GM21367 (cell line): ENCODE results near the gene S1PR3.

Experiments used
- ATAC-seq: cut with Tn5 transposase; IDR thresholded peaks from one replicate; pipeline ENCODE4 v1.9.1; 2021; ENCODE audit not compliant: unreplicated experiment

The S1PR3 gene

GRCh38 chr9:88990729-88991065 is 571 bp upstream of the S1PR3 start:
- ATAC-seq: no peak

- no peak for ATAC-seq
Measured at GRCh38 chr9:88992556-88992955, 1.3 kb downstream of the S1PR3 start.

DNA sequence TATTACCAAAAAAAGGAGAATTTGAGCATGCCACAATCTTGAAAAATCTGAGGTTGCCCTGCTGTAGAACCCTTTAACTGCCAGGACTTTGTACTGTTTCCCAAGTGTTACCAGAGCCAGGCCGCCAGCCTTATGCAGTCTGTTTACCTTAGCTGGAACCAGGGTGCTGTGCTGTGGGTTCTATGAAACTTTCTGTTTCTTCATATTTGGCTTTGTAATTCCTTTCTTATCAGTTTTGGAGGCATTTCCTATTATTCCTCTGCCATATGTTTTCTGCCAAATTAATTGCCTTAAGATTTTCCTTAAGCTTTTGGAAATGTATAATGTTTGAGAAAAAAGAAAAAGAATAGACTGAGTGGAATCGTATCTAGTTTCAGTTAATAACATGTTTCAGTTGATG is 2.1 kb downstream of the S1PR3 start:
- ATAC-seq: no peak

DNA sequence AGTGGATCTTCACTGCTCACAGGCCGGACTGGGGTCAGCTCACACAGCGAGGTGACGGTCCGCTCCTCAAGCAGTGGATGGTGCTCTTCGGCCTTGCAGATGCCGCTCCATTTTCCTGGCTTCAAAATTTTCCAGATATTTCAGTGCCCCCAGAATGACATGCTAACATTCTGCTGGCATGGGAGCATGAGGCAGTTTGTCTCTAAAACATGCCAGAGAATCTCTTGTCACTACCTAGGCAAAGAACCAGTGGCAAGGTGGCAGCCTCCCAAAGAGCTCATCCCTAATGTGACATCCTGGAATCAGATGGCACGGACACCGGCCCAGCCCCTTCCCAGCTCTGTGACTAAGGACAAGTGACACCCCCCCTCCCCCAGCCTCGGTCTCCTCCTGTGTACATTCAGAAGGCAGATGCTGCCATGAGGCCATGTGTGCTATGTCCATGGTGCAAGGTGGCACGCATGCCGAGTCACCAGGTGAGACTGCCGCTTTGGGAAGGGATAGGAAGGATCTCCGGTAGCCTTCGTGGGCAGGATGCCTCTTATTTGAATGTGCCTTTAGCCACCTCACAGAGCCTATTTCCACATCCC is 2.7 kb downstream of the S1PR3 start:
- ATAC-seq: no peak

DNA sequence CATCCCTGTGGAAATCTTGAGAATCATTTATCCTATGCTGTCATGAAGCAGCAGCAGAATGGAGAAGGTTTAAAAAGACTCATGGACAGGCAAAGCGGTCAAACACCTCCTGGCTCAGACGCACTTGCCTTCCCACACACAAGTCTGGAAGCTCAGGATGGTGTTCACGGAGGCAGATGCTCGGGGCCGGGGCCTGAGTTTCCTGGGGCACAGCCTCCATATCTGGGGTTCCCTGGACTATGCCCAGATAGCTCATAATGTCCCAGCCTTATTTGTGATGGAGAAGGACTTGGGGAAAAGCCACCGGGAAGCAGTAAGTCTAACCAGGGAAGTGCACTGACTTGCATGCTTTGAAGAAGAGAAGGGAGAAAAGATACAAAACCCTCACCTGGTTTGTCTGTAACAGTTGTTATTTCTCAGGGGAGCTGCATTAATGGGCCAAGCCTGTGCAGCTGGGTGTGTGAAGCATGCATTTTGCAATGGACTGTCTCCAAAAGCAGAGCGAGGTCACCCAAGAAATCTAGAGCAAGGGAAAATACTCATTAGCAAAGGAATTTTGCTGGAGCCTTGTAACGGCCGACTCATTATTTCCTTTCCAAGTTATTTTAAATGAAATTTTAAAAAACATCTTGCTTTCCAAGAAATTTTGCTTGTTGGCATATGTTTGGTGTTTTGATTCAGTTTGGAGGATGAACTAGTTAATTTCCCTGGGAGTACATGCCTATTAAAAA is 3.4 kb downstream of the S1PR3 start:
- ATAC-seq: no peak

DNA sequence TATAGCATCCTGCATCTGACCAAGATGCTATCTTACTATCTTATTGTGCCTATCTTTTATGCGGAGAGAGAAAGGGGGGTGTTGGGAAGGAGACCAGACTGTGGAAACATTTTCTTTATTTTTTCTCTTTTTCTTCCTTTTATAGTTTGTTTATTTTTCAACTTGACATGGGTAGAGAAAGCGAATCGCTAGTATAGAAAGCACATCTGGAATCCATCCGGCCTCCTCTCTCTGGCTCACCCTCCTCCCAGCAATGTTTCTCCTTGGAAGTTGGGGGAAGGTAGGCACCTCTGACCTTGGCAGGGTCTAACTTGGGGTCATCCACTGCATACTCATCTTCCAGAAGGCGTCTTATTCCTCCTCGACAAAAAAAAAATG is 3.9 kb downstream of the S1PR3 start:
- ATAC-seq: no peak

DNA sequence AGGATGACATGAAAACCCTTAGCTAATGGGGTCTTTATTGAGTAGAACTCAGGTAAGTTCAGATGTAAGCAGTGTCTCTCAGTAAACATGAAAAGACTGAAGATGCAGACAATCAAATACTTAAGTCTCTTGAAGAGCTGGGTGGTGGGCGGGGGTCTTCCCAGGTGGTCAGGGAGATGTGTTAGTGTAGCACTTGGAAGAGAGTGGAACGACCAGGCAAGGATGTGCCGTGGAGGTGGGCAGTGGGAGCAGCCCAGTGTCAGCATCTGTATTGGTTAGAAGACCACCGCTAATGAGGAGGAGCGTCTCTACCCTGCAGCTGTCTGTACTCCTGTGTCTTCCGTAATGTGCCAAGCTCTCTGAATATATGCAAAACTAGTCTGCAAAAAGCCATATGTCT is 4.4 kb downstream of the S1PR3 start:
- ATAC-seq: no peak

DNA sequence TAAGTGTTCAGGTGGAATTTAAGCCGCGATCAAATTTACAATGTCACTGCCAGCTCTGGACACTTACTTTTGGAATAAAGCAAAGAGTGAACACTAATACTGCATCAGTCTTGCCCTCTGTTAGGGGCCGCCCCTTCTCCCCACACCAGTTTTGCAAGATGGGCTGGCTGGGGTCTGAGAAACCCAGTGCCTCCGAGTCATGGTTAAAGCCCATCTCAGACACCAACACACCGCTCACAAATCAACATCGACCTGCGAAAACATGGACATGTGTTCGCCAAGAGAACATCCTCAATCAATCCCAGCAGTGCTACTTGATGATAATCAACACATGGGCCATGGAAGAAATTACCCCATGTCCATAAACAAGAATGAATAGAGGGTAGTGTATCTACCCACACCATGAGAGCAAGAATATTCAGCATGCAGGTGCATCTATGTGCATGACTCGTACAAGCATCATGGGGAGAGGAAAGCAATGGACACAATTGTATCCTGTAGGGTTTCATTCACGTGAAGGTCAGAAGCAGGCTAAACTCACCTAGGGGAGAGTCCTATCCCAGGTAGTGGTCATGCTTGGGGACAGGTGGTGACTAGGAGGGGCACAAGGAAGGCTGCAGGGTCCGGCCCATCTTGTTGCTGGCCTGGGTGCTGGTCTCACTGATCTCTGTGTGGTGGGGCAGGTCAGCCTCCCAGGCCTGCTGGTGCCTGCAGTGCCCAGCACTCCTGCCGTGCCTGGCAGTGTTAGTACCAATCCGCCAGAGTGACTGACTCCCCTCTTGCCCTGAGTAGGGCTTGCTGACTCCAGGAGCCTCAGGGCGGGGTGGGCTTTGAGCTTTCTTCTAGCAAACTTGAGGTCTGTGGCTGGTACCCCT is 5.0 kb downstream of the S1PR3 start:
- no peak for ATAC-seq

- no peak for ATAC-seq
Measured at GRCh38 chr9:88996921-88997235, 5.6 kb downstream of the S1PR3 start.

- ATAC-seq: no peak
Measured at GRCh38 chr9:88997646-88998045, 6.4 kb downstream of the S1PR3 start.

GRCh38 chr9:88998503-88998902 is 7.2 kb downstream of the S1PR3 start:
- no peak for ATAC-seq

DNA sequence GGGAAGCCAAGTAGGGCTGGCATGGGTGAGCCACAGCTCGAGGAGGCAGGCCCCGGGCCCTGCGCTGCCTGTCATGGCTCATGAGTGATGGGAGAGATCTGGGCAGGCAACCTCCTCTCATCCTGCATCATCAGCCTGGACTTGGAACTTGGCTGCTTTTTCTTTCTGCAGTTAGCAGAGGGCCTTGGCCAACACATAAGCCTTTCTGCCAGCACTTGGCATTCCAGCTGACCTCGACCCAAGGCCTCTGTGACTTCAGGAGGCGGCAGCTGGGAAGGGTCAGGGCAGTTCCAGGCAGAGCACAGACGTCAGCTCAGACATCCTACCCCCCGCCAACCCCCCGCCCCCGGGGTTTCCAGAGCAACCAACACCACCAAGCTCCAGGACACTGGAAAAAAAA is 7.6 kb downstream of the S1PR3 start:
- no peak for ATAC-seq

DNA sequence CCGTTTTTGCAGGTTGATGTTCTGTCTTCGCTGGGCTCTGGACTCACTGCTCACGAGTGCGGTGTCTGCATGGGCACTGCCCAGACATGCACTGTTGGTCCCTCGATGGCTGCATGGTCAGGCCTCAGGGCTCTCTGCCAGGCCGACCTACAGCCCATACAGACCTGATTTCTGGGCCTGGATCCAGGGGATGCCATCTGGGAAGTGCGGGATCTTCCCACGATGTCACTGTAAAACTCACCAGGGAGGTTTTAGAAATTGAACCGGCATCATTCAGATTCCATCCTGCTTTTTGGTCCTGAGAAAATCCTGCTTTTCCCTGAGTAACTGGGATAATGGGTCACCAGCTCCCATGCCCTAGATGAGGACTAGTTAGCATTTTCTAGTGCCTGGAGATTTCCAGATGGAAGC is 9.1 kb downstream of the S1PR3 start:
- no peak for ATAC-seq

DNA sequence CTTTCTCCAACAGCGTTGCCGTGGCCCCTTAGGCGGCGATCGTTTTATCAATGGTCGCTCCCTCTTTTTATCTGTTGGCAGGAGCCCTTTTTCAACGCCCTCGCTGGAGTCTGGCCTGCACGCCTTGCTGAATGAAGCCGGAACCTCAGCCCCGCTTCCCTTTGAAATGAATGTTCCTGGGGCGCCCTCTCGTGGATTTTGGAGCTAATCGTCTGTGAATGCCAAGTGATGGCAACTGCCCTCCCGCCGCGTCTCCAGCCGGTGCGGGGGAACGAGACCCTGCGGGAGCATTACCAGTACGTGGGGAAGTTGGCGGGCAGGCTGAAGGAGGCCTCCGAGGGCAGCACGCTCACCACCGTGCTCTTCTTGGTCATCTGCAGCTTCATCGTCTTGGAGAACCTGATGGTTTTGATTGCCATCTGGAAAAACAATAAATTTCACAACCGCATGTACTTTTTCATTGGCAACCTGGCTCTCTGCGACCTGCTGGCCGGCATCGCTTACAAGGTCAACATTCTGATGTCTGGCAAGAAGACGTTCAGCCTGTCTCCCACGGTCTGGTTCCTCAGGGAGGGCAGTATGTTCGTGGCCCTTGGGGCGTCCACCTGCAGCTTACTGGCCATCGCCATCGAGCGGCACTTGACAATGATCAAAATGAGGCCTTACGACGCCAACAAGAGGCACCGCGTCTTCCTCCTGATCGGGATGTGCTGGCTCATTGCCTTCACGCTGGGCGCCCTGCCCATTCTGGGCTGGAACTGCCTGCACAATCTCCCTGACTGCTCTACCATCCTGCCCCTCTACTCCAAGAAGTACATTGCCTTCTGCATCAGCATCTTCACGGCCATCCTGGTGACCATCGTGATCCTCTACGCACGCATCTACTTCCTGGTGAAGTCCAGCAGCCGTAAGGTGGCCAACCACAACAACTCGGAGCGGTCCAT is 10.0 kb downstream of the S1PR3 start:
- ATAC-seq: no peak

DNA sequence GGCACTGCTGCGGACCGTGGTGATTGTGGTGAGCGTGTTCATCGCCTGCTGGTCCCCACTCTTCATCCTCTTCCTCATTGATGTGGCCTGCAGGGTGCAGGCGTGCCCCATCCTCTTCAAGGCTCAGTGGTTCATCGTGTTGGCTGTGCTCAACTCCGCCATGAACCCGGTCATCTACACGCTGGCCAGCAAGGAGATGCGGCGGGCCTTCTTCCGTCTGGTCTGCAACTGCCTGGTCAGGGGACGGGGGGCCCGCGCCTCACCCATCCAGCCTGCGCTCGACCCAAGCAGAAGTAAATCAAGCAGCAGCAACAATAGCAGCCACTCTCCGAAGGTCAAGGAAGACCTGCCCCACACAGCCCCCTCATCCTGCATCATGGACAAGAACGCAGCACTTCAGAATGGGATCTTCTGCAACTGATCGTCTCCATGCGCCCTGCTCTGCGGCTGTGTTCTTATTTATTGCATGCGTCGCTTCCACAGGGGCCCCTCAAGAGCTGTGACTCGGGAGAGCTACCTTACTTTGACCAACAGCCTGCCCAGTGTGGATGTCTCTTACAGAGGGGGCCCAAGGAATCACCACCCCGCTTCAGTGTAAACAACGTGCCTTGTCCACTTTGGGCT is 10.8 kb downstream of the S1PR3 start:
- no peak for ATAC-seq

DNA sequence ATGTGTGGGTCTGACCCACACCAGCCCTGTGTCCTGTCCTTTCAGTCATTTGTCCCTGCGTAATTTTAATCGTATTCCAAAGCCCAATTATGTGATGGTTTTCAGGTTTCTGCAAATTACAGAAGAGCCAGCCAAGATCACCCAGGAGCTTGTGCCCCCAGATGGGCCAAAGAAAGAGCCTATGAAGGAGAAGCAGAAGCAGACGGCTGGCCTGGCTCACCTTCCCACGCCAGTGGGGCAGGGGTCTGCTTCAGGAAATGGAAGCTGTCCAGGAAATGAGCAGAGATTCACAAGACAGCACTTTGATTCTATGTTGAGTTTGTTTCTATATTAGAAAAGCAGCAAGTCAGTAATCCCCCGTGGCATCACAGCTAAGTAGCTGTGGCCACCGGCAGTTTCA is 11.7 kb downstream of the S1PR3 start:
- no peak for ATAC-seq

- no peak for ATAC-seq
Measured at GRCh38 chr9:89005323-89005722, 14.1 kb downstream of the S1PR3 start.

DNA sequence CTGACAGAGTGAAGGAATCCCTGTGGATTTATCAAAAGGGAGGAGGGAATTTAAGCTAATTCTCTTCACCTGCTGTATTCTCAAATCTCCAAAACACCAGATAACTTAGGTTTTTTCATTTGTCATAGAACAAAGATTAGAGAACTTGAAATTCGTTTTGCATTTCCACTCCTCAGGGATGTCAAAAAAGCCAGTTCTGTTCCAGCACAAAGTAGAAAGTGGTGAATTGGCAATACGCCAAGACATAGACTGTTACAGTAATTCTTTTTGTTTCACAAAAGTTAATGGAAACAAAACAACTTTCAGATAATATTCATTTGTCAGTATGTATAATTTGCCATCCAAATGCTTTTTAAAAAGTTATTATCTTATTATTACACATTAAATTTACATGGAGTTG is 15.0 kb downstream of the S1PR3 start:
- ATAC-seq: no peak

- ATAC-seq: no peak
Measured at GRCh38 chr9:89006996-89007967, 16.0 kb downstream of the S1PR3 start.
